BJ (cell line): ENCODE data around the gene MMP14. TPM values are rescaled to one million over a fixed set of nuclear protein-coding genes. Genes with fewer than 3 reads are reported as not detected.

ENCODE experiments used
- CTCF ChIA-PET: fragments of 350-600 bp; formaldehyde crosslinking; extraction: SDS; loops from one replicate; lab custom pipeline; 2021; ENCODE audit warnings: antibody characterized with exemption, inconsistent platforms; lab: Yijun Ruan, JAX
- POLR2A ChIA-PET: fragments of 300-600 bp; sonication (Branson Sonifier 250); formaldehyde crosslinking; extraction: SDS; loops from one replicate; lab custom pipeline; 2021; ENCODE audit warnings: antibody characterized with exemption; lab: Charles Lee
- DNase-seq: peaks from one replicate; pipeline ENCODE4 v3.0.0-alpha.2; 2011; ENCODE audit warnings: low read depth
- H3K27me3 ChIP-seq: 2 replicates; pipeline ENCODE4 v1.6.0; 2011; ENCODE audit warnings: low read length; ENCODE audit not compliant: control insufficient read depth, insufficient read depth
- H3K36me3 ChIP-seq: 2 replicates; pipeline ENCODE4 v1.5.1; 2011; ENCODE audit warnings: low read length; ENCODE audit not compliant: control insufficient read depth, insufficient read depth
- H3K4me3 ChIP-seq: 2 replicates; pipeline ENCODE4 v1.5.1; 2011; ENCODE audit warnings: low read depth, mild to moderate bottlenecking, control low read depth, low read length
- polyA plus RNA-seq: library from polyadenylated mRNA; depleted of rRNA; stranded (reverse); fragments of >200 nt; gene quantifications from 2 replicates; pipeline ENCODE4 v1.2.3, GENCODE V29; 2011
- TF ChIP-seq, protein P1 (sequence below): IDR thresholded peaks from 2 replicates; pipeline ENCODE4 v1.5.1; 2011; ENCODE audit warnings: low read depth, mild to moderate bottlenecking, control low read depth, inconsistent platforms, low read length, moderate library complexity; ENCODE audit not compliant: insufficient read depth

Gene MMP14
- polyA plus RNA-seq, 1 experiment = 592 TPM

DNA sequence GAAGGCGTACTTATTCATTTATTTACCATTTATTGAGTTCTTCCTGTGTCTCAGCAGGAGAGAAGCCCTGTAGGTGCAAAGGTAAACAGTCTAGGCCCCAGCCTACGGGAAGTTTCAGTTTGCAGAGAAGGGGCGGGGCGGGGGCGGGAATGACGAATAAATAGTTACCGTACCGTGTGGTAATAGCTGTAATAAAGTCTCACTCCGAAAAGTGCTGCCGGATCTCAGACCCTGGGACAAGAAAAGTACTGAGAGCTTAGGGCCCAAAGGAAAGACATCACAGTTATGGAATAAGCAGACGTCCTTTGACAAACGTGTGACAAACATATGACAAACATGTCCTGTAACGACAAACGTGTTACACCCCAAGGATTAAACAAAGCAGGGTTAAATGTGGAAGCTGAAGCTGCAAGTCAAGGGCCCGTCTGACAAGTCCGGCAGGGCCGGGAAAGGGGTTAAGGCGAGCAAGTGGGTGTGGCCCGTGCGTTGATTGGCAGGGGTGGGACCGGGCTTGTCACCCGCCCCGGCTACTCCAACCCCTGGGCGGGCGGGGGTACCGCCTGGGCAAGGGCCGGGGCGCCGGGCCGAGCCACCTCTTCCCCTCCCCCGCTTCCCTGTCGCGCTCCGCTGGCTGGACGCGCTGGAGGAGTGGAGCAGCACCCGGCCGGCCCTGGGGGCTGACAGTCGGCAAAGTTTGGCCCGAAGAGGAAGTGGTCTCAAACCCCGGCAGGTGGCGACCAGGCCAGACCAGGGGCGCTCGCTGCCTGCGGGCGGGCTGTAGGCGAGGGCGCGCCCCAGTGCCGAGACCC lies 35.0 kb downstream of the MMP14 start, which contains the start of gene LRP10:
Gene LRP10, plus strand, starts transcription at position 517 of the 809 bp plus-strand sequence. CDS start 564 bp downstream, outside the sequence.
- TF ChIP-seq, protein P1, sequence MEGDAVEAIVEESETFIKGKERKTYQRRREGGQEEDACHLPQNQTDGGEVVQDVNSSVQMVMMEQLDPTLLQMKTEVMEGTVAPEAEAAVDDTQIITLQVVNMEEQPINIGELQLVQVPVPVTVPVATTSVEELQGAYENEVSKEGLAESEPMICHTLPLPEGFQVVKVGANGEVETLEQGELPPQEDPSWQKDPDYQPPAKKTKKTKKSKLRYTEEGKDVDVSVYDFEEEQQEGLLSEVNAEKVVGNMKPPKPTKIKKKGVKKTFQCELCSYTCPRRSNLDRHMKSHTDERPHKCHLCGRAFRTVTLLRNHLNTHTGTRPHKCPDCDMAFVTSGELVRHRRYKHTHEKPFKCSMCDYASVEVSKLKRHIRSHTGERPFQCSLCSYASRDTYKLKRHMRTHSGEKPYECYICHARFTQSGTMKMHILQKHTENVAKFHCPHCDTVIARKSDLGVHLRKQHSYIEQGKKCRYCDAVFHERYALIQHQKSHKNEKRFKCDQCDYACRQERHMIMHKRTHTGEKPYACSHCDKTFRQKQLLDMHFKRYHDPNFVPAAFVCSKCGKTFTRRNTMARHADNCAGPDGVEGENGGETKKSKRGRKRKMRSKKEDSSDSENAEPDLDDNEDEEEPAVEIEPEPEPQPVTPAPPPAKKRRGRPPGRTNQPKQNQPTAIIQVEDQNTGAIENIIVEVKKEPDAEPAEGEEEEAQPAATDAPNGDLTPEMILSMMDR = no peak
- no peak for DNase-seq
- CTCF ChIA-PET = interaction anchor here (0.7 to 5.7 kb wide), 17 partner anchors 12 to 315 kb away, joined by 3 to 95 read pairs (median 5); partner anchors contain the start of genes RBM23 and REM2

DNA sequence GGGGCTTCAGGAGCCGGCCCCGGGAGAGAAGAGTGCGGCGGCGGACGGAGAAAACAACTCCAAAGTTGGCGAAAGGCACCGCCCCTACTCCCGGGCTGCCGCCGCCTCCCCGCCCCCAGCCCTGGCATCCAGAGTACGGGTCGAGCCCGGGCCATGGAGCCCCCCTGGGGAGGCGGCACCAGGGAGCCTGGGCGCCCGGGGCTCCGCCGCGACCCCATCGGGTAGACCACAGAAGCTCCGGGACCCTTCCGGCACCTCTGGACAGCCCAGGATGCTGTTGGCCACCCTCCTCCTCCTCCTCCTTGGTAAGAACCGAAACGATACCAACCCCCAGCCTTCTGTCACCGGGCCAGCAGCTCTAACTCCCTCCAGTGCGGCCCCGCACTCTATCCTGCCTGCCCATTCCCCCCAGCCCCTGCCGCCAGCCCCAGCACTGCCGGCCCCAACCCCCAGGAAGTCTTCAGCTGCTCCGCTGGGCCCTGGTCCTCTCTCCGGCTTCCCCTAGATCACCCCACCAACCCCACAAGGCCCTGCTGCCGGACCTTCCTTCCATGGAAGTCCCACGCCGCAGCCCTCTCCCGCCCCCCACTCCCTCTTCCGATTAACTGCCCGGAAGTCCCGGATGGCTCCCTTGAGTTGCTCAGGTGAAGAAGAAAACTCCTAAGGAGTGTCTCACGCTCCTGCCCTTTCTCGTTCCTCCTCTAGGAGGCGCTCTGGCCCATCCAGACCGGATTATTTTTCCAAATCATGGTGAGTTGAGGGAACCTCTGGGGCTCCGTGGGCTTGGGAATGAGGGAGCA lies 35.8 kb downstream of the MMP14 start:
- no peak for DNase-seq
- CTCF ChIA-PET = interaction anchor here (0.7 to 5.7 kb wide), 23 partner anchors 11 to 315 kb away, joined by 3 to 95 read pairs (median 4); partner anchors contain the start of genes AJUBA, RBM23 and REM2
- peaks cover 32% of the 10 kb centered on the region for H3K36me3 ChIP-seq
- peak overlapping the region; percentile 97 for H3K4me3 ChIP-seq
- TF ChIP-seq, protein P1 = peak; percentile 97
- POLR2A ChIA-PET = interaction anchor here (0.6 to 0.9 kb wide), 3 partner anchors 13 to 44 kb away, joined by 5 to 8 read pairs (median 6); no protein-coding TSS in a partner anchor
- no peaks in the 10 kb centered on the region for H3K27me3 ChIP-seq

More for the DNA sequence above, 35.0 kb downstream of the MMP14 start, which contains the start of gene LRP10:
- POLR2A ChIA-PET = interaction anchor here (0.6 kb wide), 2 partner anchors 30 to 104 kb away, joined by 3 read pairs; no protein-coding TSS in a partner anchor
- Histone ChIP-seq H3K4me3 (peak within 1 kb of the TSS; percentile 97), H3K27me3 (no peaks in the 10 kb centered on the region), H3K36me3 (peaks cover 24% of the 10 kb centered on the region)

DNA sequence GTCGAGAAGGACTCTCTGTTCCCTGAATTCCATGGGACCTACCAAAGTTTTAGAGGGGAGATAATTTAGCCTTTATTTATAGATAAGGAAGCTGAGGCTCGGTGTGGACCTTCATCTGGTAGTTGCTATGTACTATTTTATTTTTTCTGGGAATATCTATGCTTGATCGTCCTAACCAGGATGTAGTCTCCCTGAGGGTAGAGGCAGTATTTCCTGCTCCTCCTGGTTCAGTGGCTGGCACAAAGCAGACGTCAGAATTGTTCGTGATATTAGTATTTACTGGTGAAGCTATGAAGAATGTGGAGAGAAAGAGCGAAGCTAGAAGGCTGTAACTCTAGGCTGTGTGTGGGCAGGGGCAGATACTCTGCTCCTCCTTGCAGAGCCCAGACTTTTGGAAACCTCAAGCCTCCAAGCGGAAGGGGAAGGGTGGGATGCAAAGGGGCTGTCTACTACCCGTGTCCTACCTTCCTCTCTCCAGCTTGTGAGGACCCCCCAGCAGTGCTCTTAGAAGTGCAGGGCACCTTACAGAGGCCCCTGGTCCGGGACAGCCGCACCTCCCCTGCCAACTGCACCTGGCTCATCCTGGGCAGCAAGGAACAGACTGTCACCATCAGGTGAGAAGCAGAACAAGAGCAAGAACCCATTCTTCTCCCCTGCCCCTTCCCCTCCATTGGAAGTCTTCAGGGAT lies 36.6 kb downstream of the MMP14 start:
- ChIA-PET CTCF (interaction anchor here (0.6 to 5.7 kb wide), 18 partner anchors 11 to 317 kb away, joined by 3 to 95 read pairs (median 5); partner anchors contain the start of genes AJUBA and REM2), POLR2A (interaction anchor here (0.6 to 0.9 kb wide), 3 partner anchors 12 to 43 kb away, joined by 5 to 8 read pairs (median 6); no protein-coding TSS in a partner anchor)
- TF ChIP-seq, protein P1 = no peak
- Histone ChIP-seq H3K27me3 (no peaks in the 10 kb centered on the region), H3K36me3 (peaks cover 38% of the 10 kb centered on the region), H3K4me3 (peak overlapping the region; percentile 97)
- no peak for DNase-seq

DNA sequence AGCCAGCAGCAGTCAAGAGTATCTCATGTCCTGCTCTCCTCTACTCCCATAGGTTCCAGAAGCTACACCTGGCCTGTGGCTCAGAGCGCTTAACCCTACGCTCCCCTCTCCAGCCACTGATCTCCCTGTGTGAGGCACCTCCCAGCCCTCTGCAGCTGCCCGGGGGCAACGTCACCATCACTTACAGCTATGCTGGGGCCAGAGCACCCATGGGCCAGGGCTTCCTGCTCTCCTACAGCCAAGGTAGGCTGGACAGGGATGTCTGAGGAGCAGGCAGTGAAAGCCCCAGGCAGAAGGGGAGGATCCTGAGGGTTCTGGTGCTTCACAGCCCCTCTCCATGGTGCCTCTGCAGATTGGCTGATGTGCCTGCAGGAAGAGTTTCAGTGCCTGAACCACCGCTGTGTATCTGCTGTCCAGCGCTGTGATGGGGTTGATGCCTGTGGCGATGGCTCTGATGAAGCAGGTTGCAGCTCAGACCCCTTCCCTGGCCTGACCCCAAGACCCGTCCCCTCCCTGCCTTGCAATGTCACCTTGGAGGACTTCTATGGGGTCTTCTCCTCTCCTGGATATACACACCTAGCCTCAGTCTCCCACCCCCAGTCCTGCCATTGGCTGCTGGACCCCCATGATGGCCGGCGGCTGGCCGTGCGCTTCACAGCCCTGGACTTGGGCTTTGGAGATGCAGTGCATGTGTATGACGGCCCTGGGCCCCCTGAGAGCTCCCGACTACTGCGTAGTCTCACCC lies 38.8 kb downstream of the MMP14 start:
- CTCF ChIA-PET = interaction anchor here (1.1 to 5.7 kb wide), 4 partner anchors 23 to 318 kb away, joined by 3 to 95 read pairs (median 5); no protein-coding TSS in a partner anchor
- POLR2A ChIA-PET = no interaction called here
- no peak for DNase-seq
- H3K27me3 ChIP-seq = no peaks in the 10 kb centered on the region
- H3K4me3 ChIP-seq = no peak overlapping the region
- peaks cover 49% of the 10 kb centered on the region for H3K36me3 ChIP-seq
- TF ChIP-seq, protein P1 = no peak
